GM23338 (cell line): ENCODE measurements around the gene RAD51C.

ENCODE experiments used
- JUNB ChIP-seq: IDR thresholded peaks from one replicate; pipeline ENCODE4 v1.6.1; 2016; ENCODE audit warnings: antibody characterized with exemption; ENCODE audit not compliant: unreplicated experiment
- NANOG ChIP-seq: IDR thresholded peaks from 2 replicates; pipeline ENCODE4 v1.6.1; 2016; ENCODE audit warnings: antibody characterized with exemption, borderline replicate concordance
- TF ChIP-seq, protein P1 (sequence below), 2 experiments: fragments of 200-600 bp in 1 of 2; sonication (generic) in 1 of 2; conservative IDR thresholded peaks; 2 replicates each; pipeline versions ENCODE4 v1.5.1 to v1.6.1; 2016 to 2017; ENCODE audit warnings: antibody characterized with exemption in 2 of 2, low read depth in 2 of 2, mild to moderate bottlenecking in 2 of 2, moderate library complexity in 1 of 2

DNA sequence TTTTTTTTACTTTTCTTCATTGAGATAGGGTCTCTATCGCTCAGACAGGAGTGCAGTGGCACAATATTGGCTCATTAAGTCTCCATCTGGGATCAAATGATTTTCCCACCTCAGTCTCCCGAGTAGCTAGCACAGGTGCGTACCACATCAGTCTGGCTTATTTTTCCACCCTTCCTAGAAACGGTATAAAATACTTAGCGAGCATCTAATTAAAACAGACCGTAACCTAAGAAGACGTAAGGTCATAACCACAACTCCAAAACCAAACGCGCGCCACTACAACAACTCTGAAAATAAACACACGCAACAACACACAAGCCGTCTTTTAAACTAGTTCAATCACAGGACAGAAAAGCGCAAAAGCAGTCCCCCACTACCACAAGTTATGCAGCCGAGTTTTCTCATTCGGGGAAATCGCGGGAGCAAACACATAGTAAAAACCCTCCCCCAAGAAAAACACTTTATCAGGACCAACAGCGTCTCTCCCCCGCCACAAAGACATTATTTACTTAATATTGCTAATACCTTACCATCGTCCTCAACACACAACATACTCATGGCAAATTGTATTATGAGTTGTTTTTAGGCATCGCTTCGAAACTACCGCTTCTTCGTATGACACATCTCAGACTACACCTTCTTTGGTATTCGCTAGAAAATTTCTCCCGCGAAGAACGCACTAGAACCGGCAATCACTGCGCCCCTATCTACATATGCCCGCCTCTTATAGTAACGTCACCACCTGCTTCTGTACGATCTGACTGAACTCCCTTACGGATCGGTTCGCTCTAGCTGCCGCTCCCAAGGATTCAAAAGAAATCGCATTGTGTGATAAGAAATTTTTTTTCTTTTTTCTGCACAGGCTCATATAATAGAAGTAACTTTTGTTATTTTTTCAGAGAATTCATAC, 33.3 kb upstream of the RAD51C start:
- TF ChIP-seq, protein P1, sequence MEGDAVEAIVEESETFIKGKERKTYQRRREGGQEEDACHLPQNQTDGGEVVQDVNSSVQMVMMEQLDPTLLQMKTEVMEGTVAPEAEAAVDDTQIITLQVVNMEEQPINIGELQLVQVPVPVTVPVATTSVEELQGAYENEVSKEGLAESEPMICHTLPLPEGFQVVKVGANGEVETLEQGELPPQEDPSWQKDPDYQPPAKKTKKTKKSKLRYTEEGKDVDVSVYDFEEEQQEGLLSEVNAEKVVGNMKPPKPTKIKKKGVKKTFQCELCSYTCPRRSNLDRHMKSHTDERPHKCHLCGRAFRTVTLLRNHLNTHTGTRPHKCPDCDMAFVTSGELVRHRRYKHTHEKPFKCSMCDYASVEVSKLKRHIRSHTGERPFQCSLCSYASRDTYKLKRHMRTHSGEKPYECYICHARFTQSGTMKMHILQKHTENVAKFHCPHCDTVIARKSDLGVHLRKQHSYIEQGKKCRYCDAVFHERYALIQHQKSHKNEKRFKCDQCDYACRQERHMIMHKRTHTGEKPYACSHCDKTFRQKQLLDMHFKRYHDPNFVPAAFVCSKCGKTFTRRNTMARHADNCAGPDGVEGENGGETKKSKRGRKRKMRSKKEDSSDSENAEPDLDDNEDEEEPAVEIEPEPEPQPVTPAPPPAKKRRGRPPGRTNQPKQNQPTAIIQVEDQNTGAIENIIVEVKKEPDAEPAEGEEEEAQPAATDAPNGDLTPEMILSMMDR (conservative IDR thresholded peaks at IDR 0.05; ENCODE audit: low read depth in 2 of 2), result no peak
- TF ChIP-seq NANOG (peak; percentile 38; the same call in 1 of the 2 replicates), JUNB (no peak)
